GM19452 (cell line): ENCODE measurements around the gene PPA1.
A peak's percentile ranks its signal among the peaks of the same experiment; 100 is the strongest.
"Not testable (repeated sequence)": the region's sequence is repeated elsewhere in the genome, so short reads cannot be mapped to it uniquely, and the experiment has no call there.

Experiments used
- ATAC-seq: cut with Tn5 transposase; IDR thresholded peaks from one replicate; pipeline ENCODE4 v1.9.1; 2021; ENCODE audit not compliant: unreplicated experiment

PPA1 gene

GRCh38 chr10:70233109-70233938, at the start of gene PPA1:
TSS of gene PPA1 (minus strand) at chr10:70233429. CDS start at chr10:70233327, 102 bp downstream.
- peak; percentile 93 for ATAC-seq

- ATAC-seq, result no peak
Measured at GRCh38 chr10:70281609-70282008, 48.4 kb upstream of the PPA1 start.

GRCh38 chr10:70280099-70280498, 46.9 kb upstream of the PPA1 start:
- no peak for ATAC-seq

- no peak for ATAC-seq
Measured at GRCh38 chr10:70277396-70278030, 44.3 kb upstream of the PPA1 start.

DNA sequence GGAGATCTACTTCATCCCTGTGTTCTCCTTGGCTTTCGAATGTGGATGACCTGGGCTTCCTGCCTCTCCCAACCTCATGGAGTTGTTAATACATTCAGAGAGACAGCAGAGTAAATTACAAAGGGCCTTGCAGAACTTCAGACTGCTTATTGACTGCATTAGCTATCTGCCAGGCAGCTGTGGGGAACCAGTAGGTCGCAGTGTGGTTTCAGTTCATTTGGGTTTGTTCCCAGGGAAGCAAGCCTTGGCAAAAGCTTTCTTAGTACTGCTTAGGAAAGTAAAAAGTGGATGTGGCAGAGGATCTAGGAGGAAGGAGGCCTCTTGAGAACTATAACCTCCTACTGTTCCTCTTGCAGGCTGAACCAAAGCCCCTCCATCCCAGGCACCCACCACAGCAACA, 41.4 kb upstream of the PPA1 start:
- no peak for ATAC-seq

DNA sequence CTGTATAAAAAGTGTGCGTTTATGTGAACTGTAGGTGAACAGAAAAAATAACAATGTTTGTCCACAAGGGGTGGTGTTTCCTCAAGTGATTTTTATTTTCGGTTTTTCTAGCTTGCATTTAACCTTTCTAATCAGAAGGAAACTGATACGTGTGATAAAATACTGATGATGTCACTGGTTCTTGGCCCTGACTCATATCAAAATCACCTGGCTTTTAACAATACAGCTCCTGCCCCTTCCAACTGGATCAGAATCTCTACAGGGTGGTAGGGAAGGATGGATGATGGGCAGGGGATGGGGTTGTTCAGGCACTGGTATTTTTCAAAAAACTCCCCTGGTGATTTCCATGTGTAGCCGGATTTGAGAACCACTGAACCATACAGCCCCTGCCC, 39.7 kb upstream of the PPA1 start:
- no peak for ATAC-seq

GRCh38 chr10:70271996-70272924, 39.0 kb upstream of the PPA1 start:
- no peak for ATAC-seq

DNA sequence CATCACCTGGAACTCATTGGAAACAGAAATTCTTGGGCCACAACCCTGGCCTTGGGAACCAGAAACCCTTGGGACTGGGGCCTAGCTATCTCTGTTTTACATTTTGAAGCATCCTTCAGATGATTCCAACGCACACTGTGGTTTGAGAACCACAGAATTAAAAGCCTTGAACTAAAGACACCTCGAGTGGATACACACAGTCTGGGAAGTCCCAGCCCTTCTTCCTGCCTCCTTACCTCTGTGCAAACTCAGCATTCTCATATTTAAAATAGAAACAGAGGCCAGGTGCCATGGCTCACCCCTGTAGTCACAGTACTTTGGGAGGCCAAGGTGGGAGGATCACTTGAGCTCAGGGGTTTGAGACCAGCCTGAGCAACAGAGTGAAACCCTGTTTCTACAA, 37.7 kb upstream of the PPA1 start:
- ATAC-seq, result no peak

DNA sequence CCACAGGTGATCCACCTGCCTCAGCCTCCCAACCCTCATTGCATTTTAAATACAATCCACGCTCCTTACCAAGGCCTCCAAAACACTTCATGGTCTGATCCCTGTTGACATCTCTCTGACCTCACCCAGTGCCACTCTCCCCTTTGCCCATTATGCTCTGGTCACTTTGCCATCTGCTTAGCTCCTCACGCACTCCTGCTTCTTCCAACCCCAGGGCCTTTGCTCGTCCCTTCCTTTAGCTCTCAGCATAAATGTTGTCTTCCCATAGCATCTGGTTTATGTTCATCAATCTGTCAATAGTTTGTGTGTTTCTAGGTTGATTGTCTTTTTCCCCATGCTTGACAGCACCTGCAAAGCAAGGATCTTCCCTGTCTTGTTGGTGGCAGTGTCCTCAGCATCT, 36.5 kb upstream of the PPA1 start:
- no peak for ATAC-seq

DNA sequence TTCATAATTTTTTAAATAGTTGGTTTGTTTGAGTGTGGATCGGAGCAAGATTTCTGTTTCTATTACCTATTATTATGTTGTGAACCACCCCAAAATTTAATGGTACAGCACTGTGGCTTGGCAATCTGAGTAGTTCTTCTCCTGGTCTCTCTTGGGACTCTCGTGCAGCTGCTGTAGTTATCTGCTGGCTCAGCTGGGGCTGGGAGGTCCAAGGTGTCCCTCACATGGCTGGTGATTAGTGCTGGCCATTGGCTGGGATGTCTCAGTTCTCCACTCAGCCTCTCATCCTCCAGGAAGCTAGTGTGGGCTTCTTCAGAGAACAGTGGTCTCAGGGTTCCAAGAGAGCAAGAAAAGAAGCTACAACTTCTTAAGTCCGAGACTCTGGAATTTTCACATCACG, 35.1 kb upstream of the PPA1 start:
- no peak for ATAC-seq

DNA sequence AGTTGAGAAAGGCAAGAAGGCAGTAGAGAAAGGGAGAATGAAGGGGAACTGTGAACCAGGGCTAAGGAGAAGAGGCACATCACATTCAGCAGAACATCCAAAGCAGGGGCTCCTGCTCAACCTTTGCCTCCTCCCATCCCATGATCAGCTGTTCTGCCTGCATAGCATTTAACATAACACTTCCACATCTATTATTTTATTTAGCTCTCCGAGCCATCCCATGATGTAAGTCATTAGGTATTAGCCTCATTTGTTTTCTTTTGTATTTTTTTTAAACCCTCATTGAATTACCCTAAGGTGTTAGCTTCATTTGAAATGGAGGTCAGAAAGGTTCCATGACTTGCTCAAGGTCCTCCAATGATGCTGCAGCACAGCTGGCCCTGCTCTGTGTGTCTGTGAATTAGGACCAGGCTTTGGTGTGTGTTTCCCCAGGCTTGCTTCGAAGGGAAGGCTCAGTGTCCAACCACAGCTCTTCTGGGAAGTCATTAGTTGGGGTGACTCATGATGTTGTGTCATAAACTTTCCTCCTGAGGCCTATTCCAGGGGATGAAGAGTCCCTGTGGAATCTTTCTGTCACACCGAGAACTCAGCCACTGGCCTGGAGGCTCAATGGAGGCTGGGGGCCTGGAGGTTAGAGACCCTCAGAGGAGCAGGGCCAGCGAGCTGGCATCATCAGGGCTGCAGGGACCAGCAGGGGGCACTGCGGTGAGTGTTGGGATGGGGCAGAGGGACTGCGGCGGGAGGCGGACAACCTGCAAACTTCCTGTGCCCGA, 34.1 kb upstream of the PPA1 start:
- ATAC-seq, result no peak

DNA sequence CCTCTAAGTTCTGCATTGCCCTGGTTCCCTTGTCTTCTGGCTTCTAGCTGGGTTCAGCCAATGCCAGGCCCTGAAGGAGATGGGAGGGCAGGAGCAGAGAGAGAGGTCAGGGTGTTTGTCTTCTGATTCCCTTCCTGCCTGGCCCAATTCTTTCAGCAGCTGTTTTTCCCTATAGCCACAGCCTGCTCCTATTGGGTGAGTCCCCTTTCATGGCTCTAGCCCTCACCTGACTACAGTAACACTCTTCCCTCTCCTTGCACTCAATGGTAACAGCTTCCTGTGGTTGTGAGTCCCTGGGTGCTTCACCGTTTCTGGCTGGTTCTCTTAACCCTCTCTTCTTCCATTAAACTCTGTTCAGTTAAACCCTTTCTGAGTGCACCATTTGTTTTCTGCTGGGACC, 33.5 kb upstream of the PPA1 start:
- no peak for ATAC-seq

- ATAC-seq, result no peak
Measured at GRCh38 chr10:70266056-70266455, 32.8 kb upstream of the PPA1 start.

GRCh38 chr10:70265032-70265689, 31.9 kb upstream of the PPA1 start:
- ATAC-seq, result no peak

- no peak for ATAC-seq
Measured at GRCh38 chr10:70260734-70261133, 27.5 kb upstream of the PPA1 start.

- no peak for ATAC-seq
Measured at GRCh38 chr10:70260259-70260658, 27.0 kb upstream of the PPA1 start.

DNA sequence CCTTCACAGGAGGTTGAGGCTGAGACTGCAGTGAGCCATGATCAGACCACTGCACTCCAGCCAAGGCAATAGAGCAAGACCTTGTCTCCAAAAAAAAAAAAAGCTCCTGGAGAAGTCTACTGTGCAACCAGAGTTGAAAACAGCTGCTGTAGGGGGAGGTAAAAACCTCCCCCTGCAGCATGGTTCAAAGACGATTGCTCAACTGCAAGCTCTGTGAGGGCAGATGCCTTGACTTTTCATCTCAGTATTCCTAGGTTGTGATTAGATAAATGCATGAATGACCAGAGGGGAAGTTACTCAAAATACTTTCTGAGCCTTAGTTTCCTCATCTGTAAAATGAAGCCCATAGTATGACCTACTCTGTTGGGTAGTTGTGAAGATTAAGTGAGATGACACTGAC, 25.0 kb upstream of the PPA1 start:
- ATAC-seq, result no peak

DNA sequence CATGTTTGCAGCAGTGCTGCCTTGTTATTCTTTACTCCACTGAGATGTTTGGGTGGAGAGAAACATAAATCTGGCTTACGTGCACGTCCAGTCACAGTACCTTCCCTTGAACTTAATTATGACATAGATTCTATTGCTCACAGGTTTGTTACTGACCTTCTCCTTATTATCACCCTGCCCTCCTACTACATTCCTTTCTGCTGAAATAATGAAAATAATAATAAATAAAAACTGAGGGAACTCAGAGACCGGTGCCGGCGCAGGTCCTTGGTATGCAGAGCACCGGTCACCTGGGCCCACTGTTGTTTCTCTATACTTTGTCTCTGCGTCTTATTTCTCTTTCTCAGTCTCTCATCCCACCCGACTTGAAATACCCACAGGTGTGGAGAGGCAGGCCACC, 24.6 kb upstream of the PPA1 start:
- ATAC-seq, result not testable (repeated sequence)

DNA sequence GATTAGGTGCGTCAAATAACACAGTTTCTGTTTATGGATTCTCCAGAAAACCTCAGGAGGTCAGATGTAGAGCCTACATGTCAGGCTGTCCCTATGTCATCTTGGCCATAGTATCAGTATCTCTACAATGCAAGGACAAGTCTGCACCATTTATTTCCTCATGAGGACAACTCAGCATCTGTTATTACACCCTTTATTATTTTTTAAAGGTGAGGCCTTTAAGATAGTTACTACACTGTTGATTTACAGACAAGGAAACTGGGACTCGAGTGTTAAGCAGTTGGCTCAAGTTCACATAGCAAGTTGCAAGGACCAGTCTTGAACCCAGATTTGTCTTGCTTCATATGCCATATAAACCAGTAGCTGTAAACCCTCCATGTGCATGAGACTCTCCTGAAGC, 23.2 kb upstream of the PPA1 start:
- ATAC-seq, result no peak
